Activated CD8-positive, alpha-beta memory T cell treated with anti-CD3 and anti-CD28 coated beads for 24 hours (primary cell): ENCODE results near the gene CRB3.

ENCODE experiments used
- DNase-seq: peaks from one replicate; pipeline ENCODE4 v3.0.0-alpha.2; 2020

CRB3 gene

GRCh38 chr19:6433663-6434062, 30.4 kb upstream of the CRB3 start, which contains the start of gene SLC25A41:
Gene SLC25A41 (minus strand): TSS chr19:6433763. CDS start chr19:6433693, 70 bp downstream.
- no peak for DNase-seq

DNA sequence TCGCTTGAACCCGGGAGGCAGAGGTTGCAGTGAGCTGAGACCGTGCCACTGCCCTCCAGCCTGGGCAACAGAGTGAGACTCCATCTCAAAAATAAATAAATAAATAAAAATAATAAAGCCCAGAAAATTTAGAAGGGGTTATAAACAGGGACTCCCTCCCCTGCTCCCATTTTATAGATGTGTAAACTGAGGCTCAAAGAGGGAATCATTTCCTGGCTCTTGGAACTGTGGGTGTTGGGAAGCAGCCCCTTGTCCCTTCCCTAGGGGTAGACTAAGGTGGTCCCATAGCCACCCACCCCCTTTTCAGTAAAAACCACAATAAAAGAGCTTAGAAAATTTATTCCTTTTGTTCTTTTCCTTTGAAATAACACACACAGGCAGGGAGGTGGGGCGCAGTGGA, 24.3 kb upstream of the CRB3 start:
- DNase-seq = no peak

DNA sequence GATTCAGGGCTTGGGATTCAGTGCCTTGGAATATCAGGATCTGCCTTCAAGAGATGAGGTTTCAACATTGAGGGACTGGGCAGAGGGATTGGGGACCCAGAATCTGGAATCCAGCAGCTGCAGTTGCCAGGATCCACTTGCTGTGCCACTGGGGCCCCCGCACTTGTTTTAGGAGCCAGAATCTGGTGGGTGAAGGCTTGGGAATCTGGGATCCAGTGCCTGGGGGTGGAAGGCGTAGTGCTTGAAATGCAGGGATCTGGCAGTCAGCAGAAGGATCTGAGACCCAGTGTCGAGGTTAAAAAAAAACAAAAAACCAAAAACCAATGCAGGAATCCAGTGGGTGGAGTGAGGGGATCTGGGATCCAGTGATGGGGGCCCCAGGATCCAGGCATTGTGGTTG, 23.2 kb upstream of the CRB3 start:
- no peak for DNase-seq

DNA sequence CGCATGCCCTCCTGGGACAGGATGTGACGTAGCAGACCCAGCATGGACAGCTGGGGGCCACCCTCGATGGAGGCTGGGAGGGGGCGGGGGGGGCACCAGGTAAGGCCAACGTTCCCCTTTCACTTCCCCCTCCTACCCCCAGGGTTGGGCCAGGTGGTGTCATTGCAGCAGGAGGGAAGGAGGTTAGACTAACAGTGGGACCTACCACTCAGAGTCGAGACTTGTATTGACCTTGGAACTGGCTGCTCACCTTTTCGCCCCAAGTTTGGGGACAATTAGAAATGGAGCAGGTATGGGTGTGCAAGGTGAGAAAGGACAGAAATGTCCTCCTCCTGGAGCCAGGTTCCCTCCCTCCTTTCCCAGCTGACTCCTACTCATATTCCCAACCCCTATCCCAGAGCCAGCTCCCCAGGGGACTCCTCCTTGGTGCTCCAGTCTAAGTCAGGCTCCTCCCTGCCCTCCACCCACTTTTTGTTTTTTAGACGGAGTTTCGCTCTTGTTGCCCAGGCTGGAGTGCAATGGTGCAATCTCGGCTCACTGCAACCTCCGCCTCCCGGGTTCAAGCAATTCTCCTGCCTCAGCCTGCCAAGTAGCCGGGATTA, 21.9 kb upstream of the CRB3 start:
- no peak for DNase-seq

- DNase-seq = no peak
Measured at GRCh38 chr19:6443986-6444385, 20.1 kb upstream of the CRB3 start.

- DNase-seq = no peak
Measured at GRCh38 chr19:6446452-6446851, 17.6 kb upstream of the CRB3 start.

DNA sequence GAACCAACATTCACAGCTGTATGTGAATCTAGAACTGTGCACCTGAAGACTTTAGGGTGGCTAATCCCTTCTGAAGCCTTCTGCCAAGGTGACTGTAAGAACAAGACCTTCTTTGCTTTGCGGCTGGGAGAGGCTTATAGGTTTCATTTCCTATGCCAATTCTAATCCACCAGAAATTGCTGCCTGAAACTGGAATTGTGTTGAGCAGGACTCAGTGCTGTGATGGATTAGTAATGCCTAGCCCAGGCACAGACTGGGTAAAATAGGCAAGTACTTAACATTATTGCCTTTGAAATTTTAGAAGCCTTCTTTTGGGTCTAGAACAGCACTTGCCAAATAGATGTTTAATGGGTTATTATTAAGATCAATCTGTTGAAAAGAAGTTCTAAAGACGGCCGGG, 16.0 kb upstream of the CRB3 start:
- no peak for DNase-seq

DNA sequence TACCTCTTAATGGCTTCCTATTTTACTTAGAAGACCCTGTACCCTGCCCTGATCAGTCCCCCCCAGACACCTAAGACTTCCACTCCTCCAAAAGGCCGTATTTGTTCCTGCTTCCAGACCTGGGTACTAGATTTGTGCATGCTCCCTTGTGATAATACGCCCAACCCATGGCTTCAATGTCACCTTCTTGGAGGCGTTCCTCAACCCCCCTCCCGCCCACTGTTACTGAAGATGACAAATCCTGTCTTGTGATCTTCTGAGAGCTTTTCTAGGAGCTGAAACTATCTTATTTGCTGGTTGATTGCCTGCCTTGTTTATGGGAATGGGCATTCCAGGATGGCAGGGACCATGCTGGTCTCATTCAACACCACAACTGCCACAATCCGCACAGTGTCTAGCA, 13.9 kb upstream of the CRB3 start:
- DNase-seq = no peak

- no peak for DNase-seq
Measured at GRCh38 chr19:6451583-6452222, 12.4 kb upstream of the CRB3 start.

GRCh38 chr19:6452223-6452614, 11.9 kb upstream of the CRB3 start:
- no peak for DNase-seq

GRCh38 chr19:6452899-6453298, 11.2 kb upstream of the CRB3 start:
- no peak for DNase-seq

GRCh38 chr19:6453951-6454565, 10.0 kb upstream of the CRB3 start:
- no peak for DNase-seq

DNA sequence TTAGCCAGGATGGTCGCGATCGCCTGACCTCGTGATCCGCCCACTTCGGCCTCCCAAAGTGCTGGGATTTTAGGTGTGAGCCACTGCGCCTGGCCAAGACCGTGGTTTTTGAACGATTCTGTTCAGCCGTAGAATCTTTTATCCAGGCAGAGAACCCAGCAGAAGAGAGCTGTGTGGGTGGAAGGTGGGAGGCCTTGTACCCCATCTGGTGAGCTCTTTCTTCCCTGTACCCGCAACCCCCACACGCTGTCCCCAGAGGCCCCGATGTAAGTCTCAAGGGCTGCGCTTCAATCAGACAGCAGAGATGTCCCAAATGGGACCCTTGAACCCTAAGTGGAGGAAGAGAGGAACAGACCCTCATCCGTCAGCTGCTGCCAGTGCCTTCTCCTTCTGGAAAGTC, 8.1 kb upstream of the CRB3 start:
- no peak for DNase-seq

DNA sequence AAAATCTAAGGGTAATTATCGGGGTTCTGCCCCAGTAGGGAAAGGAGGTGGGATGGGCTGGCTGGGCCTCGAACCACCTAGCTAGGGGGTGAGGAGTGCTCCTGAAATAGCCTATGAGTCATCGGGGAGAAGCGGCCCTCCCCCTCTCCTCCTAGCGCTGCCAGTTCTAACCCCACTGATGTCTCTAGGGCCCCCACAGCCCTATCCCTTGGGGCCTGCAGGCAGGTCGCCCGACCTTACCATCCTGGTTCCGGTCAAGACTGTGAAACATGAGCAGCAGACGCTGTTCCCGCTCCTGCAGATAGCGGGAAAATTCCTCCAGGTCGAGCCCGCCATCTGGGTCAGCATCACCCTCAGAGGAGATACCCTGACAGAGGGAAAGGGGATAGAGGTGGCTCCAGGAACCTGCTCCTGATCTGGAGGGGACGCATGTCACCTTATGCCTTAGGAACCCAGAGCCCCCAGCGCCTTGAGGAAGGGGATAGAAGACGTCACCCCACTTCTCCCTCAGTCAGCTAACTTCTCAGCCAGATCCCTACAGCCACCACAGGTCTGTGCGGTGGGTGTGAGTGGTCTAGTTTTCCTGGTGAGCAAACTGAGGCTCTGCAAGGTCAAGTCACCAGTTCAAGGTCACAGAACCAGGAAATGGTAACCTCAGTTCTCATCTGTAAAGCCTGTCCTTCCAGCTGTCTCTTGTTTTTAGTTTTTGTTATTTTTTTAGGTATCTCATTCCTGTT, 5.9 kb upstream of the CRB3 start:
- no peak for DNase-seq

GRCh38 chr19:6458695-6459261, 5.3 kb upstream of the CRB3 start:
- DNase-seq = no peak

DNA sequence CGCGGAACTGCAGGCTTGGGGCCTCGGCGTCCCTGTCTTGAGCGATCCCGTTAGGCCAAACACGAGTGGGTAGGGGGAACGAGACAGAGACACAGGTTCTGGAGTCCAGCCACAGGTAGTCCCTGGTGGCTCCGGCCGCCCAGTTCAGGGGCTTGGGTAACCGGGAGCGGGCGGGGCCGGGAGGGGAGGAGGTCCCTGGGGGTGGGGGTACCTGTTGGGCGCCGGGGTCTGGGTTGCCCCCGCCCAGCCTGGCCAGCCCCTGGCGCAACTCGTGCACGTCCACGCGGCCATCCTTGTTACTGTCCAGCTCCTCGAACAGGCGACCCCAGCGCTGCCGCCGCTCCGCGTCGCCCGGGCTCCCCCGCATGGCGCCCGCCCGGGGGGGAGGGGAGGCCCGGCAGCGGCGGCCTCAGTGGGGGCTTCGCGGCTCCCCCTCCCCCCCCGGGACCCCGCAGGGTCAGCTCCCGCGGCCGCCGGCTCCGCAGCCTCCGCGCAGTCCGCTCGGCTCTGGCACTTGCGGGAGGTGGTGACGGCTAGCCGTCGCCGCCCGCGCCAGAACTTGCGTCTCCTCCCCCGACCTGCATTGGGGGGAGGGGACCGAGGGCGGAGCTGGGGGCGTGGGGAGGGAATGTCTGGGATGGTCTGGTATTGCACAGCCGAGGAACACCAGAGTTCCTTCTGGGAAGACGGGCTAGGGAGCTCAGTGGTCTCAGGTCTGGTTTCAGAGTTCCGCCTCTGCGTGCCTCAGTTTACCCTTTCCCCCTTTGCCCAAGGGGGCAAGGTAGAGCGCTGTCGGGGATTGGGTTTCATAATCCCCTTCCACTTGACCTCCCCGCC, 4.6 kb upstream of the CRB3 start, which contains the start of gene SLC25A23:
Gene SLC25A23, minus strand, starts transcription at position 531 of the 837 bp plus-strand sequence. Its CDS starts 164 bp downstream, at position 367.
- peak; percentile 84 for DNase-seq

- DNase-seq = peak; percentile 97
Measured at GRCh38 chr19:6460099-6460884, 3.8 kb upstream of the CRB3 start.

DNA sequence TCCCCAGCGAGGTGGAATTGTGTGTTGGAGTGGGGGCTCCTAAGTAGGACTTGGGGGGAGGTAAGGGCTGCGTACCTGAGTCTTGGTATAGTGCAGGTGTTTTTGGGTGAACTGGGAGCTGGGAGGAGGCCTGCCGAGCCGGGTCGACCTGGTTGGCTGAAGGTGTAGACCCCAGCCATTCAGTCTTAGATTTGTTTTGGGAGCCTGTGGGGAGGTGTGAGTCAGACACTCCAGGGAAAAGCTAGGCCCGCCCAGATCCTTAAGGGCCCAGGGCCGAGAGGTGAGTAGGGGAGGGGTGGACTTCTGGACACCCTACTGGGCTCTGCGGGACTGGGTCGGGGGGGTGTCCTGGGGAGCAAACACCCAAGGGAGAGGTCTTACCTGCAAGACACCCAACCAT, 935 bp downstream of the CRB3 start:
- no peak for DNase-seq

DNA sequence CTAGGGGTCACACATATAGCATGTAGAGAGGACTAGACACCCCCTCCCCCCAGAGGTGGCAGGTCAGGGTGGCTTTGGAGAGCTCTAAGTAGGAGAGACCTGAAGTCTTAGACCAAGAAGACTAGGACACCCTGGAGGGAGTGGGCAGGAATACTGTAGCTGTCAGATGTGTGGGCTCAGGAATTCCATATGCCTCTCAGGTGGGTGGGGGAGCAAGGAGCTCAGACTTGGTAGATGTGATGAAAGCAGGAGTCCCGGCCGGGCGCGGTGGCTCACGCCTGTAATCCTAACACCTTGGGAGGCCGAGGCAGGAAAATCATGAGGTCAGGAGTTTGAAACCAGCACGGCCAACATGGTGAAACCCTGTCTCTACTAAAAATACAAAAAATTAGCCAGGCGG, 1.6 kb downstream of the CRB3 start:
- DNase-seq = no peak

- DNase-seq = no peak
Measured at GRCh38 chr19:6466526-6467248, 2.6 kb downstream of the CRB3 start.

- DNase-seq = no peak
Measured at GRCh38 chr19:6467384-6467783, 3.3 kb downstream of the CRB3 start.
